ENCODE data around the gene ANKS1A.

The ANKS1A gene

GRCh38 chr6:34941421-34941820 is 52.4 kb downstream of the ANKS1A start:
- no peak overlapping the region for H3K4me3 Mint-ChIP-seq
- no peaks in the 10 kb centered on the region for H3K36me3 Mint-ChIP-seq (ENCODE audit: low read depth)
- H3K4me1 Mint-ChIP-seq (ENCODE audit: low read depth), result peaks cover 5% of the 10 kb centered on the region
- no peaks in the 10 kb centered on the region for H3K27me3 Mint-ChIP-seq (ENCODE audit: low read depth)
- DNase-seq (ENCODE audit: low spot score), result no peak
- no peaks in the 10 kb centered on the region for H3K9me3 Mint-ChIP-seq
- H3K27ac Mint-ChIP-seq, result no peak overlapping the region

- Mint-ChIP-seq H3K27me3 (ENCODE audit: low read depth) (no peaks in the 10 kb centered on the region), H3K27ac (no peak overlapping the region), H3K36me3 (ENCODE audit: low read depth) (no peaks in the 10 kb centered on the region), H3K9me3 (no peaks in the 10 kb centered on the region), H3K4me3 (no peak overlapping the region), H3K4me1 (ENCODE audit: low read depth) (no peaks in the 10 kb centered on the region)
- no peak for DNase-seq (ENCODE audit: low spot score)
Measured at GRCh38 chr6:34945317-34945716, 56.3 kb downstream of the ANKS1A start.

- Mint-ChIP-seq H3K27me3 (ENCODE audit: low read depth) (no peaks in the 10 kb centered on the region), H3K36me3 (ENCODE audit: low read depth) (no peaks in the 10 kb centered on the region), H3K9me3 (no peaks in the 10 kb centered on the region)
Measured at GRCh38 chr6:34947561-34947960, 58.5 kb downstream of the ANKS1A start.

DNA sequence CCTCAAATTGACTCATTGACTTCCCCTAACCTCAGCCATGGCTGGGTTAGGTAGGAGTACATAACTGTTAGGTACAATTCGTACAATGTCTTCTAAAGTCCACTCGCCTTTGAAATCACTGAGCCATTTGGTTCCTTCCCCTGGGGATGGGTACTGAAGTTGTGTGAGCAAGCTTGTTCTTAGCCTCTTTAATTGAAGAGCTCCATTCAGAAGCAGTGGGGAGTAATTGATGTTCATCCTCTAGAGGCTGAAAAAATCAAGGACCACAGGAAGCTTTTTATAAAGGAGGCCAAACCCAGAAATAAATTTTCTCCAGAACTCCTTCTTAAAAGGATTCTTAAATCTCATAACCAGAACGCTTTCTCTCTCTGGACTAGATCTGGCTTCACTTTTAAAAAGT is 60.6 kb downstream of the ANKS1A start:
- Mint-ChIP-seq H3K36me3 (ENCODE audit: low read depth) (no peaks in the 10 kb centered on the region), H3K4me3 (no peak overlapping the region), H3K27ac (no peak overlapping the region), H3K27me3 (ENCODE audit: low read depth) (no peaks in the 10 kb centered on the region), H3K4me1 (ENCODE audit: low read depth) (peaks cover 1% of the 10 kb centered on the region), H3K9me3 (no peaks in the 10 kb centered on the region)
- DNase-seq (ENCODE audit: low spot score), result no peak

More at GRCh38 chr6:34947561-34947960, 58.5 kb downstream of the ANKS1A start:
- DNase-seq (ENCODE audit: low spot score), result no peak
- Mint-ChIP-seq H3K4me1 (ENCODE audit: low read depth) (no peaks in the 10 kb centered on the region), H3K27ac (no peak overlapping the region), H3K4me3 (no peak overlapping the region)

DNA sequence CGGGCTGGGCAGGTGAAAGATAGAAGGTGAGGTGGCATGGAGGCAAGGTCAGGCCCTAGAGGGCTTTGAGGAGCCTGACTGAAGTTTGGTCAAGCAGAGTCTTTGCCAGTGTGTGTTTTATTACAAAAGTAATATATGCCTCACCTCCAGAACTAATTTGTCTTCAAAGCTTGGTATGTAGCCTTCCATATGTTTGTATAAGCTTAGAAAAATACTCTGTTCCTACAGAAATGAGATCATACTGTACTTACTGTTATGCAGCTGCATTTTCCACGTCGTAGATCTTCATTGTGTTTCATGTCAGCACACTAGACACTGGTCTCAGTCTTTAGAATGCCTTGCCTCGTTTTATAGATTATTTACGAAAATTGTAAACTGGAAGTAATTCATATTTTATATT is 61.8 kb downstream of the ANKS1A start:
- Mint-ChIP-seq H3K27ac (no peak overlapping the region), H3K27me3 (ENCODE audit: low read depth) (no peaks in the 10 kb centered on the region)
- DNase-seq (ENCODE audit: low spot score), result no peak

DNA sequence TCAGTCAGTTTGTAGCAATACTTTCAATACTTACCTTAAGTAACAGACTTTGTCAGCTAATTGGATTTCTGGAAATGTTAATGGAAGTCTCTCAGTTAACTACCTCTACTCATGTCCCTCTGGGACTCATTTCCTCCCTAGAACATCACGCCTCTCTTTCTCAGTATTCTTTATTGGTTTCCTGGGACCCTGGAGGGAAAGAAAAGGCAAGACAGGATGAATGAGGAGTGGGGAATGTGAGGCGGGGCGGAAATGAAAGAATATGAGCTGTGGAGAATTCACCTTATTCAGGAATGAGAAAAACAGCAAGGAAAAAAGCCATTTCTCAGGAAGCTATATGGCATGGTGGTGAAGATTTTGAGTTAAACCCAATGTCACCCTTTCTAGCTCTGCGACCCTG is 62.7 kb downstream of the ANKS1A start:
- no peaks in the 10 kb centered on the region for H3K9me3 Mint-ChIP-seq
- H3K4me1 Mint-ChIP-seq (ENCODE audit: low read depth), result peaks cover 5% of the 10 kb centered on the region
- DNase-seq (ENCODE audit: low spot score), result no peak
- no peak overlapping the region for H3K27ac Mint-ChIP-seq
- H3K27me3 Mint-ChIP-seq (ENCODE audit: low read depth), result no peaks in the 10 kb centered on the region
- H3K4me3 Mint-ChIP-seq, result no peak overlapping the region
- H3K36me3 Mint-ChIP-seq (ENCODE audit: low read depth), result no peaks in the 10 kb centered on the region

More for the DNA sequence above, 61.8 kb downstream of the ANKS1A start:
- Mint-ChIP-seq H3K4me1 (ENCODE audit: low read depth) (peaks cover 5% of the 10 kb centered on the region), H3K9me3 (no peaks in the 10 kb centered on the region), H3K36me3 (ENCODE audit: low read depth) (no peaks in the 10 kb centered on the region), H3K4me3 (no peak overlapping the region)

GRCh38 chr6:34953061-34954025 is 64.3 kb downstream of the ANKS1A start:
- no peaks in the 10 kb centered on the region for H3K27me3 Mint-ChIP-seq (ENCODE audit: low read depth)
- H3K4me3 Mint-ChIP-seq, result no peak overlapping the region
- no peaks in the 10 kb centered on the region for H3K36me3 Mint-ChIP-seq (ENCODE audit: low read depth)
- no peaks in the 10 kb centered on the region for H3K9me3 Mint-ChIP-seq
- H3K27ac Mint-ChIP-seq, result no peak overlapping the region
- peaks cover 5% of the 10 kb centered on the region for H3K4me1 Mint-ChIP-seq (ENCODE audit: low read depth)
- DNase-seq (ENCODE audit: low spot score), result no peak

DNA sequence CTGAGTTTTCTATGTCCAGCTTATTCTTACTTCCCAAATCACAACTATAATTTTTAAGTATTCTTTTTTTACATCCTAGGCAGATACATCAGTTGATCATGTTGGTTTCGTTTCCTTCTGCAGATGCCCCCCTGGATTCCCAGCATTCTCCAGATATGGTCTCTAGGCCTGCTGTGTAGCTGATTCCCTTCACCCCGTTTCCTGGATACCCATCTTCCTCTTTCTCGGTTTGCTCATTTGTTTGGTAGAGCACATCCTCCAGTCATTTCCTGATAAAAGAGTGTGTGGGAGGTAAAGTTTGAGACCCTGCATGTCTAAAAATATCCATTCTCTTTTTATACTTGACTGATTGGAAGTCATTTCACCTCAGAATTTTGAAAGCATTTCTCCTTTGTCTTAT is 66.4 kb downstream of the ANKS1A start:
- Mint-ChIP-seq H3K27ac (no peak overlapping the region), H3K9me3 (no peaks in the 10 kb centered on the region), H3K4me3 (no peak overlapping the region), H3K36me3 (ENCODE audit: low read depth) (no peaks in the 10 kb centered on the region), H3K27me3 (ENCODE audit: low read depth) (no peaks in the 10 kb centered on the region), H3K4me1 (ENCODE audit: low read depth) (peaks cover 5% of the 10 kb centered on the region)
- no peak for DNase-seq (ENCODE audit: low spot score)

GRCh38 chr6:34957231-34957783 is 68.3 kb downstream of the ANKS1A start:
- DNase-seq (ENCODE audit: low spot score), result no peak
- Mint-ChIP-seq H3K36me3 (ENCODE audit: low read depth) (no peaks in the 10 kb centered on the region), H3K4me3 (no peak overlapping the region), H3K27ac (no peak overlapping the region), H3K4me1 (ENCODE audit: low read depth) (peaks cover 5% of the 10 kb centered on the region), H3K27me3 (ENCODE audit: low read depth) (no peaks in the 10 kb centered on the region), H3K9me3 (no peaks in the 10 kb centered on the region)

- no peaks in the 10 kb centered on the region for H3K27me3 Mint-ChIP-seq (ENCODE audit: low read depth)
- DNase-seq (ENCODE audit: low spot score), result no peak
- no peaks in the 10 kb centered on the region for H3K36me3 Mint-ChIP-seq (ENCODE audit: low read depth)
- H3K9me3 Mint-ChIP-seq, result no peaks in the 10 kb centered on the region
- H3K27ac Mint-ChIP-seq, result no peak overlapping the region
- H3K4me3 Mint-ChIP-seq, result no peak overlapping the region
- H3K4me1 Mint-ChIP-seq (ENCODE audit: low read depth), result peaks cover 5% of the 10 kb centered on the region
Measured at GRCh38 chr6:34958734-34959133, 69.7 kb downstream of the ANKS1A start.

GRCh38 chr6:34959224-34959623 is 70.2 kb downstream of the ANKS1A start:
- Mint-ChIP-seq H3K4me3 (no peak overlapping the region), H3K27me3 (ENCODE audit: low read depth) (no peaks in the 10 kb centered on the region), H3K4me1 (ENCODE audit: low read depth) (peaks cover 4% of the 10 kb centered on the region), H3K27ac (no peak overlapping the region), H3K9me3 (no peaks in the 10 kb centered on the region), H3K36me3 (ENCODE audit: low read depth) (no peaks in the 10 kb centered on the region)
- DNase-seq (ENCODE audit: low spot score), result no peak

DNA sequence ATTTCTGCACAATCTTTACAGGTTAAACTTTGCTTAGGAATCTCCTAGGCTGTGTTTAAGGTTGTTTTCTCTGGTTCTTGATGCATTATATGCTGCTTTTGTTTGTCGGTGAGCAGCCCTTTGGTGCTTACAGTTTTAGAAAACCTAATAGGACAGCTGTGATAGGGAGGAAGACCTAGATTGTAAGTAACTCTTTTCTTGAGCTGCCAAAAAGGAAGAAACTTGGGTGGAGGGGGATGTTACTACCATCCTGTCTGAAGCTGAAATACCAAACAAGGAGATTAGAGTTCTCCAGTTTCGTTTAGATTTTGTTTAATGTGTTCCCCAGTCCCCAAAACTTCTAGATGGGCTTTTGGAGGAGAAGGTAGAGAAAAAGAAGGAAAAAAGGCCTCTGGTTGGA is 72.0 kb downstream of the ANKS1A start:
- no peak overlapping the region for H3K27ac Mint-ChIP-seq
- DNase-seq (ENCODE audit: low spot score), result no peak
- no peaks in the 10 kb centered on the region for H3K36me3 Mint-ChIP-seq (ENCODE audit: low read depth)
- H3K4me1 Mint-ChIP-seq (ENCODE audit: low read depth), result no peaks in the 10 kb centered on the region
- no peaks in the 10 kb centered on the region for H3K9me3 Mint-ChIP-seq
- no peaks in the 10 kb centered on the region for H3K27me3 Mint-ChIP-seq (ENCODE audit: low read depth)
- no peak overlapping the region for H3K4me3 Mint-ChIP-seq

GRCh38 chr6:34961574-34961973 is 72.5 kb downstream of the ANKS1A start:
- no peaks in the 10 kb centered on the region for H3K9me3 Mint-ChIP-seq
- no peak for DNase-seq (ENCODE audit: low spot score)
- no peak overlapping the region for H3K27ac Mint-ChIP-seq
- no peak overlapping the region for H3K4me3 Mint-ChIP-seq
- H3K36me3 Mint-ChIP-seq (ENCODE audit: low read depth), result no peaks in the 10 kb centered on the region
- no peaks in the 10 kb centered on the region for H3K27me3 Mint-ChIP-seq (ENCODE audit: low read depth)
- no peaks in the 10 kb centered on the region for H3K4me1 Mint-ChIP-seq (ENCODE audit: low read depth)

DNA sequence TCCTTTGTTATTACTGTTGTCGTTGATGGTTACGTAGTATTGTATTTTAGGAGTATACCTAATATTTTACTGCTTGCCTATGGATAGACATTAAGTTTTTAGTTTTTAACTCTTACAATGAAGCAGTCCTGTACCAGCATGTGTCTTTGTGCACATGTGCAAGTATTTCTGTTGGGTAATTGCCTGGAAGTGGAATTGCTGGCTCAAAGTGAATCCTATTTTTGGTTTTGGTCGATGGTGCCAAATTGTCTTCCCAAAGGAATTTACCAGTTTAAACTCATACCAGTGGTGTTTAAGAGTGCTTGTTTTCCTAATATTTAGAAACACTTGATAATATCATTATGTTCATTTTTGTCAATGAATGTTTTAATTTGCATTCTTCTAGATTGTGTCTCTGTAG is 75.5 kb downstream of the ANKS1A start:
- Mint-ChIP-seq H3K4me3 (no peak overlapping the region), H3K27ac (no peak overlapping the region), H3K36me3 (ENCODE audit: low read depth) (no peaks in the 10 kb centered on the region), H3K27me3 (ENCODE audit: low read depth) (no peaks in the 10 kb centered on the region), H3K9me3 (no peaks in the 10 kb centered on the region), H3K4me1 (ENCODE audit: low read depth) (no peaks in the 10 kb centered on the region)
- no peak for DNase-seq (ENCODE audit: low spot score)
